Esophagus (tissue), 2 donors: ENCODE data around the gene DCDC2. TPM values are rescaled to one million over a fixed set of nuclear protein-coding genes. Genes with fewer than 3 reads are reported as not detected.
"Not testable (repeated sequence)": the region's sequence is repeated elsewhere in the genome, so short reads cannot be mapped to it uniquely, and the experiment has no call there.

Source experiments
- H3K27ac ChIP-seq, 2 donors: one replicate each; pipeline ENCODE4 v1.5.1; 2013; ENCODE audit warnings: low read depth in 2 of 2, mild to moderate bottlenecking in 2 of 2, inconsistent platforms in 1 of 2, low read length in 1 of 2, moderate library complexity in 1 of 2
- H3K27me3 ChIP-seq, 2 donors: one replicate each; pipeline ENCODE4 v1.6.1; 2013; ENCODE audit warnings: low read length in 2 of 2, control low read depth in 1 of 2, mild to moderate bottlenecking in 1 of 2; ENCODE audit not compliant: insufficient read depth in 2 of 2, control insufficient read depth in 1 of 2
- H3K36me3 ChIP-seq, 2 donors: one replicate each; pipeline ENCODE4 v1.6.1; 2013; ENCODE audit warnings: low read length in 1 of 2; ENCODE audit not compliant: control insufficient read depth in 2 of 2, insufficient read depth in 2 of 2
- H3K4me1 ChIP-seq, 2 donors: one replicate each; pipeline ENCODE4 v1.6.1; 2013; ENCODE audit warnings: low read length in 1 of 2; ENCODE audit not compliant: control insufficient read depth in 2 of 2, insufficient read depth in 2 of 2
- H3K4me3 ChIP-seq, 2 donors: one replicate each; pipeline ENCODE4 v1.5.1; 2013; ENCODE audit warnings: low read length in 2 of 2, mild to moderate bottlenecking in 2 of 2, low read depth in 1 of 2, moderate library complexity in 1 of 2
- H3K9me3 ChIP-seq, 2 donors: one replicate each; pipeline ENCODE4 v1.6.1; 2013; ENCODE audit warnings: mild to moderate bottlenecking in 2 of 2, low read depth in 1 of 2, low read length in 1 of 2, moderate library complexity in 1 of 2; ENCODE audit not compliant: control insufficient read depth in 2 of 2, insufficient read depth in 1 of 2
- WGBS, 2 donors: extraction: QIAGEN DNeasy Blood & Tissue Kit; methylation state at CpG; one replicate each; pipeline ENCODE4 v1.1.7; 2013; 5-methylcytosine and 5-hydroxymethylcytosine counted together
- polyA plus RNA-seq, 2 donors: library from polyadenylated mRNA; stranded (reverse); fragments of 200-250 nt; gene quantifications; one replicate each; pipeline ENCODE4 v1.2.3, GENCODE V29; 2013
- donor health status: healthy with polysubstance abuse.
- donor health status: Bipolar disorder and iron deficiency.

Gene DCDC2
- polyA plus RNA-seq, 2 donors: under 0.01 to 0.02 TPM

DNA sequence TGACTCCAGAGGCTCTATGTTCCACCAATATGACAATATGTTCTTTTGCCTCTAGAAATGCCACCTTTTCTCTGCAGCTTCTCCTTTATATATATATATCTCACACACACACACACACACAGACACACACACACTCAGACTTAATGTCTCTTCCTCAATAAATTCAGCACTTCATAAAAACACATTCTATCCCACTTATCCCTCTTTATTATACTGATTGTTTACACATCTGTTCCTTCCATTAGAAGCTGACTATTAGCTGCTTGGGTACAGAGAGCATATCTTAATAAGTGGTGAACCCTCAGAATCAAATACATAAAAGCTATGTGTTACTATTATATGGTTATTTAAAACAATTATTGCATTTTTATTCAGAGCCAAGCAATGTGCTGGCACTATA is 208.6 kb downstream of the DCDC2 start:
- no peak overlapping the region for H3K4me3 ChIP-seq
- H3K27me3 ChIP-seq: no peaks in the 10 kb centered on the region
- H3K4me1 ChIP-seq: no peaks in the 10 kb centered on the region
- no peak overlapping the region for H3K27ac ChIP-seq
- no peaks in the 10 kb centered on the region for H3K36me3 ChIP-seq
- peaks cover 0 to 3% of the 10 kb centered on the region in 2 donors for H3K9me3 ChIP-seq

DNA sequence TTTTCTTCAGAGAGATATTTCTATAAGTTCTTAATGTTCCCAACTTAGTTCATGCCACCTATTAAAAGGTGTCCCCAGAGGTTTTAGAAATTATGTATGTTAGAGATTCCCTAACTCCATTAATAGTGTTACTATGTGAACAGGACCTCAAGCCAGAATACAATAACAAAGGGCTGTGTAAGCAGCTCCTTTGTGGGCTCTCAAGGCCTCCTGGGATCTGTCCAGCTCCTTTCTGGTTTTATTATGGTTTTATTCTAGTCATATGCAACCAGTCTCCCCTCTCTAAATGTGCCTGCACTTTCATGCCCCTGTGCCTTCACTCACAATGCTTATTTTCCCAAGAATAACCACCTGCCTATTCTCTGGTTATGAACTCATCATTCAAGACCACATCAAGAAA is 209.2 kb downstream of the DCDC2 start:
- Histone ChIP-seq H3K4me3 (no peak overlapping the region), H3K4me1 (no peaks in the 10 kb centered on the region), H3K27me3 (no peaks in the 10 kb centered on the region), H3K27ac (no peak overlapping the region), H3K36me3 (no peaks in the 10 kb centered on the region), H3K9me3 (peaks cover 0 to 3% of the 10 kb centered on the region in 2 donors)

DNA sequence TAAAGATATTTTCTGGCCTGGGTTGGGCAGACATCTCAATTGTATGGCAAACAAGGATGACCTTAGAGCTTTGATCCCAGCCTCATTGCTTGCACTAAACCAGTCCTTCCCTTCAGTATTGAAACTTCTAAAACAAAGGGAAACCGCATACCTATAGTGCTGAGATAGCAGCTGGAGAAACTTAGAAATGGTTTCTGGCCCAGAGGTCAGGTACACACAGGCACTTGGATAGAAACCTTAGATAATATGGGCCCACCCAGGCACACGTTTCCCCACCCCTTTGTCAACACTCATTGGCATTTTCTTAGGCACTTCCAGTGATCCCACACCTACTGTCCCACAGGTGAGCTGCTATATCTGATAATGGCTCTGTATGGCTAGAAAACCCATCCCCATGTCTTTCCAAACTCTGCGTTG is 209.7 kb downstream of the DCDC2 start:
- Histone ChIP-seq H3K4me1 (no peaks in the 10 kb centered on the region), H3K27ac (no peak overlapping the region), H3K4me3 (no peak overlapping the region), H3K36me3 (no peaks in the 10 kb centered on the region), H3K9me3 (peaks cover 0 to 3% of the 10 kb centered on the region in 2 donors), H3K27me3 (no peaks in the 10 kb centered on the region)
- WGBS, 2 donors: 71 to 76% methylated on average over 3 of the region's 3 CpGs

DNA sequence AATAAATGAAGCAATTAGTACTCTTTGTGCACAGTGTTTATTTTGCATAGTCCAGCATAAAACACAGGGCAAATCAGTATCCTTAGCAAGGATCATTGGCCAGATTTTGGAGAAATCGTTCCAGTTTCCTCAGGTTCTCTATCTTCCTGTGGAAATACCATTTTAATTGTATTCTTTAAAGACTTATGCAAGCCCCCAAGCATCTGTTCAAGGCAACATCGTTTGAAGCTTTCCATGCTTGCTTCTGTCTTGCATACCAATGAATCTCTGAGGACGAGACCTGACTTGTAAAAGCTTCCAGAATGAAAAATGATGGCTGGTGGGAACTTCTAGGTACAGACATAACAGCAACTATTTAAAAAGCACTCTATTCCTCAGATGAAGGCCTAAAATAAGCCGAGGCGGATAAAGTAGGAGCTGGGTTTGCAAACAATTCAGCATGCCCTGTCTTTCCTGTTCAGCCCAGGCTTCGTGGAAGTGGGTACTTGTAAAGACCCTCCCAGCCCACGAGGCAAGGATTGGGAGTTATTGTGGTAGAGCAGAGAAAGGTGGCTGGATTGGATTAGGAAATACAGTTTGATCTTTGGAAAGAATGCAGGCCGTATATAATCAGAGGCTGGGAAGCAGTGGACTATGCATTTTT is 210.2 kb downstream of the DCDC2 start:
- Histone ChIP-seq H3K9me3 (peaks cover 0 to 3% of the 10 kb centered on the region in 2 donors), H3K36me3 (no peaks in the 10 kb centered on the region), H3K4me1 (no peaks in the 10 kb centered on the region), H3K4me3 (no peak overlapping the region), H3K27ac (no peak overlapping the region), H3K27me3 (no peaks in the 10 kb centered on the region)
- 33 to 41% methylated on average over 8 of the region's 8 CpGs for WGBS, 2 donors

DNA sequence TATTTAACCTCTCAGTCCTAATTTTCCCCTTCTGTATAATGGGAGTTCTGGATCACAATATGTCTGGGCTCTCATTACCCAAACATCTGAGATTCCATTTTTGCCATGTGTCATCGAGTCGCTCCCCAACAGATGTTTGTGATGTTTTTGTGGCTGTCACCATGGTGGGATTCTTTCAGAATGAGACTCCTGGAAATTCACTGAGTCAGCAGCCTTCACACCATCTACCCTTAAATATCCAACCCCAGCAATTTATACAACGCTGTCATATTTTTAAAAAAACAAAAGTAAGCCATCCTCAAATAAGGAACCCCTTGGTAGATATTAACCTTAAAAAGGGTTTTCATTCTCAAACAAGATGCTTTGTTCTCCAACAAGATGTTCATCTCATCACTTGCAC is 211.0 kb downstream of the DCDC2 start:
- no peaks in the 10 kb centered on the region for H3K36me3 ChIP-seq
- no peaks in the 10 kb centered on the region for H3K27me3 ChIP-seq
- H3K9me3 ChIP-seq: no peaks in the 10 kb centered on the region
- no peak overlapping the region for H3K27ac ChIP-seq
- no peak overlapping the region for H3K4me3 ChIP-seq
- no peaks in the 10 kb centered on the region for H3K4me1 ChIP-seq
- 76 to 79% methylated on average over 3 of the region's 3 CpGs for WGBS, 2 donors

DNA sequence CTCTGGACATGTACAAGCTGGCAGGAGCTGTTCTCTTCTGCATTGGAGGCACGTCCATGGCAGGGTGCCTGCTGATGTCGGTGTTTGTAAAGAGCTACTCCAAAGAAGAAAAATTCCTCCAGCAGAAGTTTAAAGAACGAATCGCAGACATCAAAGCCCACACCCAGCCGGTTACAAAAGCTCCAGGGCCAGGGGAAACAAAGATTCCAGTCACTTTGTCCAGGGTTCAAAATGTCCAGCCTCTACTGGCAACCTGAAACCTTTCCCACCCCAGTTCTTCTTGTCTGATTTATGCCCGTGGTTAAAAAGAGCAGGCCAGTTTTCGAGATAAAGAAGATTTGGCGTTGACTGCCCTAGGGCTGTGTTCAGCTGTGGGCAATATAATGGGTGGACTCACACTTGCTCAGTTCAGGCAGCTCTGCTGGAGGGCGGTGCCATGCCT is 212.1 kb downstream of the DCDC2 start:
- H3K36me3 ChIP-seq: no peaks in the 10 kb centered on the region
- 48 to 57% methylated on average over 9 of the region's 9 CpGs for WGBS, 2 donors
- H3K27me3 ChIP-seq: no peaks in the 10 kb centered on the region
- no peaks in the 10 kb centered on the region for H3K4me1 ChIP-seq
- H3K9me3 ChIP-seq: no peaks in the 10 kb centered on the region
- no peak overlapping the region for H3K4me3 ChIP-seq
- H3K27ac ChIP-seq: no peak overlapping the region

DNA sequence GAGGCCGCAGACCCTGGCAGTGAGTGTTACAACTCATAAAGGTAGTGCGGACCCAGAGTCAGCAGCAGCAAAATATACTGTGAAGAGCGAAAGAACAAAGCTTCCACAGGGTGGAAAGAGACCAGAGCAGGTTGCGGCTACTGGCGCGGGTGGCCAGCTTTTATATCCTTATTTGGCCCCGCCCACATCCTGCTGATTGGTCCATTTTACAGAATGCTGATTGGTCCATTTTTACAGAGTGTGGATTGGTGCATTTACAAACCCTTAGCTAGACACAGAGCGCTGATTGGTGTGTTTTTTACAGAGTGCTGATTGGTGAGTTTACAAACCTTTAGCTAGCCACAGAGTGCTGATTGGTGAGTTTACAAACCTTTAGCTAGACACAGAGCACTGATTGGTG is 215.1 kb downstream of the DCDC2 start:
- H3K4me1 ChIP-seq, H3K4me3 ChIP-seq, H3K27ac ChIP-seq, H3K9me3 ChIP-seq, H3K27me3 ChIP-seq, H3K36me3 ChIP-seq: not testable (repeated sequence)
- WGBS, 2 donors: 91 to 92% methylated on average over 8 of the region's 8 CpGs

DNA sequence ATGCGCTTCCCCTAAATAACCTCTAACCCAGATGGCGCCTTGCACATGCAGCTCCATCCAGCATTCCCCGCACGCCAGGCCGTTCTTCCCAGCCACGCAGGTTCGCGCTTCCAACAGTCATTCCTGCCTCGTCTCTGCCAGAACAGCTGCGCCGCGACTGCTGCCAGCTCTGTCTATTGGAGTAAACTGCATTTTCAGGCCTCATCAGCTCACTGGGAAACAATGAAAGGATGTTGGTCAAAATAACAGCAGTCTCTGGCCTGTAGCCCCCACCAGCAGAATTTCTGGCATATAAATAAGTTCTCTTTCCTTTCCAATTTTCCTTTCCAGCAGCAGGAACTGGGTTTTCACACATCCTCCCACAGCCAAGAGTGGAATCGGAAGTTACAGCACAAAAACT is 217.3 kb downstream of the DCDC2 start:
- Histone ChIP-seq H3K4me1 (no peaks in the 10 kb centered on the region), H3K9me3 (no peaks in the 10 kb centered on the region), H3K4me3 (no peak overlapping the region), H3K27ac (no peak overlapping the region), H3K27me3 (no peaks in the 10 kb centered on the region), H3K36me3 (no peaks in the 10 kb centered on the region)
- whole genome bisulfite sequencing, 2 donors: 74 to 82% methylated on average over 13 of the region's 13 CpGs

DNA sequence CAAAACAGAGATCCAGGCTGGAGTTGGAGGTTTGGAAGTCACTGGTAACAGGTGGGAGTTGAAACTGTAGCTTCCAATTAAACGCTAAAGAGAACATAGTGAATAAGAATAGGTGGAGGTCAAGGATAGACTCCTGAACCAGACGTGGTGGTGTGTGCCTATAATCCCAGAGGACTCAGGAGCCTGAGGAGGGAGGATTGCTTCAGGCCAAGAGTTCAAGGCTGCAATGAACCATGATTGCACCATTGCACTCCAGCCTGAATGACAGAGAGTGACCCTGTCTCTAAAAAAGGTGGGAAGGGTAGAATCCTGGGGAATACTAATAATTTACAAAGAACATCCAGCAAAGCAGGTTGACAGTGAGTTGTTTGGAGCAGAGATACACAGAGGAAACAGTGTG is 218.2 kb downstream of the DCDC2 start:
- Histone ChIP-seq H3K9me3 (no peaks in the 10 kb centered on the region), H3K36me3 (no peaks in the 10 kb centered on the region), H3K27ac (no peak overlapping the region), H3K27me3 (no peaks in the 10 kb centered on the region), H3K4me3 (no peak overlapping the region), H3K4me1 (no peaks in the 10 kb centered on the region)
- 66 to 83% methylated on average over 2 of the region's 2 CpGs for WGBS, 2 donors

DNA sequence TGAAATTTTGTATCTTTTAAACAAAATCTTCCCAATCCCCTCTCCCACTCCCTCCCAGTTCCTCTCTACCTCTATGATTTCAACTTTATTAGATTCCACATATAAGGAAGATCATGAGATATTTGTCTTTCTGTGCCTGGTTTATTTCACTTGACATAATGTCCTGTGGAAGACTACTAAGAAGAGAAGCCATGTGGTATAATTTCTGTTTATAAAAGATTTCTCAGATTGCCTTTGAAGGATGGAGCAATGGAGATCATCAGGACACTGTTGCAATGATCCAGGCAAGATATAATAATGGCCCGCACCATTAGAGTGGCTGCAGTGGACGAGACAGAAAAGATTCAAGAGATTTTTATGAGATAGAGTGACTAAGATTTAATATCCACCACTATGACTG is 218.8 kb downstream of the DCDC2 start:
- whole genome bisulfite sequencing, 2 donors: 84 to 88% methylated on average over 2 of the region's 2 CpGs
- Histone ChIP-seq H3K4me3 (no peak overlapping the region), H3K9me3 (peaks cover 0 to 2% of the 10 kb centered on the region in 2 donors), H3K4me1 (no peaks in the 10 kb centered on the region), H3K27ac (no peak overlapping the region), H3K27me3 (no peaks in the 10 kb centered on the region), H3K36me3 (no peaks in the 10 kb centered on the region)
